NCI-H1930 (cell line): ENCODE data around the gene SLC22A2.

ENCODE experiments used
- DNase-seq, 2 experiments: peaks; one replicate each; lab custom pipeline; 2025; lab: John Stamatoyannopoulos, UW

Gene SLC22A2

GRCh38 chr6:160207618-160208017, 51.0 kb downstream of the SLC22A2 start:
- DNase-seq, result no peak

- no peak for DNase-seq
These were observed 53.9 kb downstream of the SLC22A2 start for GRCh38 chr6:160204710-160205109.

- no peak for DNase-seq
These were observed 54.7 kb downstream of the SLC22A2 start for GRCh38 chr6:160203953-160204352.

GRCh38 chr6:160203522-160203921, 55.1 kb downstream of the SLC22A2 start:
- DNase-seq, result no peak

- no peak for DNase-seq
These were observed 55.5 kb downstream of the SLC22A2 start for GRCh38 chr6:160203076-160203475.

- no peak for DNase-seq
These were observed 56.2 kb downstream of the SLC22A2 start for GRCh38 chr6:160202411-160202810.

GRCh38 chr6:160201061-160201460, 57.6 kb downstream of the SLC22A2 start:
- no peak for DNase-seq

GRCh38 chr6:160198606-160199211, 59.9 kb downstream of the SLC22A2 start:
- DNase-seq, result no peak

- no peak for DNase-seq
These were observed 61.0 kb downstream of the SLC22A2 start for GRCh38 chr6:160197662-160198061.

- DNase-seq, result no peak
These were observed 63.8 kb downstream of the SLC22A2 start for GRCh38 chr6:160194808-160195207.

- no peak for DNase-seq
These were observed 65.8 kb downstream of the SLC22A2 start for GRCh38 chr6:160192840-160193239.

GRCh38 chr6:160190973-160191372, 67.6 kb downstream of the SLC22A2 start:
- no peak for DNase-seq

GRCh38 chr6:160190081-160190480, 68.5 kb downstream of the SLC22A2 start:
- DNase-seq, result no peak

GRCh38 chr6:160188773-160189172, 69.8 kb downstream of the SLC22A2 start:
- DNase-seq, result no peak

- DNase-seq, result no peak
These were observed 77.9 kb downstream of the SLC22A2 start for GRCh38 chr6:160180706-160181105.

- DNase-seq, result no peak
These were observed 80.3 kb downstream of the SLC22A2 start for GRCh38 chr6:160178271-160178670.

GRCh38 chr6:160177220-160177619, 81.4 kb downstream of the SLC22A2 start:
- DNase-seq, result no peak

GRCh38 chr6:160174681-160175080, 83.9 kb downstream of the SLC22A2 start:
- DNase-seq, result no peak

GRCh38 chr6:160173806-160174527, 84.7 kb downstream of the SLC22A2 start:
- DNase-seq, result no peak

GRCh38 chr6:160172704-160173103, 85.9 kb downstream of the SLC22A2 start:
- no peak for DNase-seq

- no peak for DNase-seq
These were observed 88.5 kb downstream of the SLC22A2 start for GRCh38 chr6:160170018-160170680.

- no peak for DNase-seq
These were observed 90.8 kb downstream of the SLC22A2 start for GRCh38 chr6:160167604-160168399.
